GM18867 (cell line): Measurements from ENCODE around the gene TBC1D14.

ENCODE experiments used
- ATAC-seq: cut with Tn5 transposase; IDR thresholded peaks from one replicate; pipeline ENCODE4 v1.9.1; 2021; ENCODE audit warnings: mild to moderate bottlenecking, moderate library complexity; ENCODE audit not compliant: unreplicated experiment

Gene TBC1D14

GRCh38 chr4:6926681-6927478 is 17.3 kb downstream of the TBC1D14 start:
- ATAC-seq, result no peak

- no peak for ATAC-seq
Observed at GRCh38 chr4:6928081-6928480, 18.5 kb downstream of the TBC1D14 start.

- ATAC-seq, result no peak
Observed at GRCh38 chr4:6929339-6929811, 19.7 kb downstream of the TBC1D14 start.

- ATAC-seq, result no peak
Observed at GRCh38 chr4:6929812-6930464, 20.3 kb downstream of the TBC1D14 start.

- no peak for ATAC-seq
Observed at GRCh38 chr4:6932475-6932874, 22.8 kb downstream of the TBC1D14 start.

GRCh38 chr4:6932918-6933317 is 23.3 kb downstream of the TBC1D14 start:
- ATAC-seq, result no peak

GRCh38 chr4:6933691-6934430 is 24.2 kb downstream of the TBC1D14 start:
- no peak for ATAC-seq

GRCh38 chr4:6935965-6936364 is 26.3 kb downstream of the TBC1D14 start:
- no peak for ATAC-seq

- ATAC-seq, result no peak
Observed at GRCh38 chr4:6937201-6937600, 27.6 kb downstream of the TBC1D14 start.

- no peak for ATAC-seq
Observed at GRCh38 chr4:6937754-6938153, 28.1 kb downstream of the TBC1D14 start.

GRCh38 chr4:6938237-6938636 is 28.6 kb downstream of the TBC1D14 start:
- no peak for ATAC-seq

- ATAC-seq, result no peak
Observed at GRCh38 chr4:6938647-6939271, 29.1 kb downstream of the TBC1D14 start.

- no peak for ATAC-seq
Observed at GRCh38 chr4:6939761-6940743, 30.4 kb downstream of the TBC1D14 start.

- no peak for ATAC-seq
Observed at GRCh38 chr4:6940744-6941137, 31.1 kb downstream of the TBC1D14 start.

- ATAC-seq, result peak; percentile 15
Observed at GRCh38 chr4:6941796-6942195, 32.2 kb downstream of the TBC1D14 start.

- ATAC-seq, result peak; percentile 72
Observed at GRCh38 chr4:6942238-6942800, 32.7 kb downstream of the TBC1D14 start.

- ATAC-seq, result no peak
Observed at GRCh38 chr4:6943012-6943884, 33.6 kb downstream of the TBC1D14 start.

GRCh38 chr4:6943885-6944225 is 34.2 kb downstream of the TBC1D14 start:
- no peak for ATAC-seq
